ENCODE measurements around the gene NOS3.
"Not testable (repeated sequence)": the region's sequence is repeated elsewhere in the genome, so short reads cannot be mapped to it uniquely, and the experiment has no call there.

NOS3 gene

DNA sequence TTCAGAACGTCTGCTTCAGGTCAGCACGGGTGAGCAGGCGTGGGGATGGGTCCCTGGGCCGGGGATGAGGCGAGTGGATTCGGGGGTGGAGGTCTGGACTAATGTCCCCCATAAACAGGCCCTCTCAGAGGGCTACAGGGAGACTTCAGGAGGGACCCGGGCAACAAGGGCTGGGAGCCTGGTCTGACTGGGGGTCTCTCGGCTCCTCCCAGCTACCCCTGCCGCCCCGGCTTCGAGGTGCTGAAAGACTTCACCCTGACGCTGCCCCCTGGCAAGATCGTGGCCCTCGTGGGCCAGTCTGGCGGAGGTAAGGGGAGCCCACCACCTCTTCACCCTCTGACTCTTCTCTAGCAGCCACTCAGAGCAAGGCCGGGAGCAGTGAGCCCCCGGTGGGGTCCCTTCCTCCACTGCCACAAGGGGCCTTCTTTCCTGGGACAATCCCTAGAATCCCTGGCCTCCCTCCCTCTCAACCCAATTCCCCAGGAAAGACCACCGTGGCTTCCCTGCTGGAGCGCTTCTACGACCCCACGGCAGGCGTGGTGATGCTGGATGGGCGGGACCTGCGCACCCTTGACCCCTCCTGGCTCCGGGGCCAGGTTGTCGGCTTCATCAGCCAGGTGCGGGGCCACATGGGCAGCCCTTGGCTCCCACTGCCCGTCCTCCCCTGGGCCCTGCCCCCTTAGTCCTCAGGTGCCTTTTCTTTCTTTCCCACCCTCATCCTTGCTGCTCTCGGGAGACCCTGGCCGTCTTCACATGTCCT is 50.0 kb downstream of the NOS3 start:
- no peak for DNase-seq

DNA sequence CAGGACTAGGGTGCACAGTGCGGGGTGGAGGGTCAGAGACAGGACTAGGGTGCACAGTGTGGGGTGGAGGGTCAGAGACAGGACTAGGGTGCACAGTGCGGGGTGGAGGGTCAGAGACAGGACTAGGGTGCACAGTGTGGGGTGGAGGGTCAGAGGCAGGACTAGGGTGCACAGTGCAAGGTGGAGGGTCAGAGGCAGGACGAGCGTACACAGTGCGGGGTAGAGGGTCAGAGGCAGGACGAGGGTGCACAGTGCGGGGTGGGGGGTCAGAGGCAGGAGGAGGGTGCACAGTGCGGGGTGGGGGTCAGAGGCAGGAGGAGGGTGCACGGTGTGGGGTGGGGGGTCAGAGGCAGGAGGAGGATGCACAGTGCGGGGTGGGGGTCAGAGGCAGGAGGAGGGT is 52.6 kb downstream of the NOS3 start:
- DNase-seq, result not testable (repeated sequence)

DNA sequence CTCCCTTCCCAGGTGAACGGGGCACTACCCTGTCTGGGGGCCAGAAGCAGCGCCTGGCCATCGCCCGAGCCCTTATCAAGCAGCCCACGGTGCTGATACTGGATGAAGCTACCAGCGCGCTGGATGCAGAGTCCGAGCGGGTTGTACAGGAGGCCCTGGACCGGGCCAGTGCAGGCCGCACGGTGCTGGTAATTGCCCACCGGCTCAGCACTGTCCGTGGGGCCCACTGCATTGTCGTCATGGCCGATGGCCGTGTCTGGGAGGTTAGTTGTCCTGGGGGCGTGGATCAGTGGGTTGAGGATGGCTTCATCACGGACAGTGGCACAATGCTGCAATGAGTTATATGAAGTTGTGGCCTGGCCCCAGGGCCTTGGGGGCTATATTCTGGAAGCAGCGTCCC is 53.1 kb downstream of the NOS3 start:
- DNase-seq, result no peak

GRCh38 chr7:151045262-151045661 is 54.4 kb downstream of the NOS3 start:
- no peak for DNase-seq

DNA sequence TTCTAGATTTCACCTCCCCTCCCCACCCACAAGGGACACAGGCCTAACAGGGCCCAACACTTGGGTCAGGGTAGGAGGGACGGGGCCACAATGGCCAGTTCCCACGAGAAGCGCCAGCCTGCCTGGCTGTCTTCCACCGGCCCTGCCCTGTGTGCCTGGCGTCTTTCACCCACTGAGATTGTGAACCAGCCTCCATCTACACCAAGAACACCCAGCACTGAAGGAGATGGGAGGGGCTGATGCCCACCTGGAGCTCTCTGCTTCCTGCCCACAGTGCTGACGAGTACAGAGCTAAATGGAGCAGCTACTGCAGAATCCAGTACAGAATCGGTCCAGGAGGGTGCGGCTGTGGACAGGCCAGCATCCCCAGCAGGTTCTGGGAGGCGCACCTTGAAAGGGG is 55.1 kb downstream of the NOS3 start:
- DNase-seq, result no peak

DNA sequence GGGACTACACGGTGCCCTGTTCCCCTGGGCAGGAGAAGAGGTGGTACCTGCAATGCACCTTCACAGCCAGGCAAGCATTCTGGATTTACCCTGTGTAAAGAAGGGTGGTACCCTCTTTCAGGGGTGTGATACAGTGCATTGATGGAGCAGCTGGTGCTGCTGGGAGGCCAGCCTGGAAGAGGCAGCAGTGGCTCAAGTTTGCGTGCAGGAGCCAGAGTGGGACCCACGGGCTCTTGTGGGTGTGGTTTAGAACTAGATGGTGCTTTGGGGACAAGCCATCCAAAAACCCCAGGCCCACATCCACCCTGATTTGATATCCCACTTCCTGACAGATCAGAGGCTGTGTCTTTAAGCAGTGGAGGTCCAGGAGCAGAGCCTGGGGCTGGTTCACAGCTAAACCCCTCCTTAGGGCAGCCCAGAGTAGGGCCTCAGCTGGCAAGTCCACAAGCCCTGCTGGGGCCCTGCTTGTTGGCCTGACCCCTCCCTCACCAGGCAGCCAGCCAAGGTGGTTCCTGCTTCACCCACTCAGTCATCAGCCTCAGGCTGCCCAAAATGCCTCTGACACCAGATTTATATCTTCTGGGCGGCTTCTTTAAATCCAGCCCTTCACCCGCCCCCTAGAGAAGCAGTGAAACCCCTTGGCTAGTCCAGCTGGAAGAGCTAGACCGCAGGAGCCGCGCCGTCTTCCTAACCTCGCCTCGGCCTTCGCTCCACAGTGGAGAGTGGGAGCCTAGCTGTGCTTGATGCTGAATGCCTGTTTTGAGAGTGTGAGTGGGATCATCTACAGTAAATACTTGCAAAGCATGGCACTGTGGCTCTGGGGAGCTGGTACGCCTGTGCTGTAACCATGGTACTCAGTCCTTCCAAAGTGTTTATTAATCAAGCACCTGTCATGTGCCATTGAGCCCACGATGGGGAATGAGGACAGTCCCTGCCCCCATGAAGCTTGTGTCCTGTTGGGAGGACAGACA is 56.1 kb downstream of the NOS3 start:
- DNase-seq, result peak; percentile 33

GRCh38 chr7:151047976-151048815 is 57.4 kb downstream of the NOS3 start, which contains the start of gene ASIC3:
Gene ASIC3, plus strand, starts transcription at chr7:151048531. Its CDS starts 355 bp downstream, at chr7:151048886.
- no peak for DNase-seq

DNA sequence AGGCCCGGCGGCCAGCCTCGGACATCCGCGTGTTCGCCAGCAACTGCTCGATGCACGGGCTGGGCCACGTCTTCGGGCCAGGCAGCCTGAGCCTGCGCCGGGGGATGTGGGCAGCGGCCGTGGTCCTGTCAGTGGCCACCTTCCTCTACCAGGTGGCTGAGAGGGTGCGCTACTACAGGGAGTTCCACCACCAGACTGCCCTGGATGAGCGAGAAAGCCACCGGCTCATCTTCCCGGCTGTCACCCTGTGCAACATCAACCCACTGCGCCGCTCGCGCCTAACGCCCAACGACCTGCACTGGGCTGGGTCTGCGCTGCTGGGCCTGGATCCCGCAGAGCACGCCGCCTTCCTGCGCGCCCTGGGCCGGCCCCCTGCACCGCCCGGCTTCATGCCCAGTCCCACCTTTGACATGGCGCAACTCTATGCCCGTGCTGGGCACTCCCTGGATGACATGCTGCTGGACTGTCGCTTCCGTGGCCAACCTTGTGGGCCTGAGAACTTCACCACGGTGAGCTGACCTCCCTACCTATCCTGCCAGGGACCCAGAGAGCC is 58.2 kb downstream of the NOS3 start:
- no peak for DNase-seq

GRCh38 chr7:151051108-151051507 is 60.3 kb downstream of the NOS3 start:
- no peak for DNase-seq

DNA sequence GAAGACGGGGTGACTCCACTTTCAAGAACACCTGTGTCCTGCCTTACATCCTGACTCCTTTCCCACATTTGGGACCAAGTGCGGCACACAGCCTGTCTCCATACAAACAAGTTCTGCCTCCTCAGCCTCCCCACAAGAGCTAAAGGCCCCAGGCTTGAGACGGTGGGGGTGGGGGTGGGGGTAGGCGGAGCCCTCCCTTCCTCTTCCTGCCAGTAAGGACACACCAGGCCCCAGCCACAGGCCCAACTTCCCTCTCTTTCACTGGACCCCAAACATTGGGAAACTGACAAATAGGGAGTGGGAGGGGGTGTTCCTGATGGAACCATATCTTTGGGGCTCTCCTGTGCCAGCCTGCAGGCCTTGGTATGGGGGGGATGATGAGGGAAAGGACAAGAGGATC is 62.3 kb downstream of the NOS3 start:
- no peak for DNase-seq

DNA sequence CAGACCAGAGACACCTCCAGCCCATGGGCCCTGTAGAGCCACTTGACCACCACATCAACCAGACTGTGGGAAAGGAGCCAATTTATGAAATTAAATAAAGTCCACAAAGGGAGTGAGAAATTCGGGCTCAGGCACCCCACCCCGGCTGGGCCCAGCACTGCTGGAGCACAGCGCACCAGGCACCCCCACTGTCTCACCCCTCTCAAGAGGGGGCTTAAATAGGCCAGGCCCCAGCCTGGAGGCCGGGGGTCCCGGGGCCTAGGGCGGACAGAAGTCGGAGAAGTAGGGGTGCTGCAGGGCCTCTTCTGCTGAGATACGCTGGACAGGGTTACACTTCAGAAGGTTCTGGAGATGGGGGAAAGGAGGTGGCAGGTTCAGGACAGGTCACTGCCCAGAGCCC is 62.9 kb downstream of the NOS3 start:
- no peak for DNase-seq

DNA sequence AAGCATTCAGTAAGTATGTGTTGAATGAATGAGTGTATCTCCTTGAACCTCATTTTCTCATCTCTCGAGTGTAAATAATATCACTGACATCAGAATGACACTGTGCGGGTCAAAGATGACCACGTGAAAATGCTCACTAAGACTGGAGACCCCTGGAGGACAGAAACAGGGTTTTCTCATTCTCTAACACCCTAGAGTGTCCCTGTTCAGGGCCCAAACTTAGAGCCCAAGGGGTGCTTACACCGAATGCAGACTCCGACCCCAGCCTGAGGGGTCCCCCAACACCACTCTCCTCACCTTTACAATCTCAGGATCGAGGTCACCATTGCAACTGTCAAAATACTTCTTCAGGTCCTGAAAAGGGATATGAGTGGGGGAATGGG is 65.5 kb downstream of the NOS3 start:
- DNase-seq, result no peak

DNA sequence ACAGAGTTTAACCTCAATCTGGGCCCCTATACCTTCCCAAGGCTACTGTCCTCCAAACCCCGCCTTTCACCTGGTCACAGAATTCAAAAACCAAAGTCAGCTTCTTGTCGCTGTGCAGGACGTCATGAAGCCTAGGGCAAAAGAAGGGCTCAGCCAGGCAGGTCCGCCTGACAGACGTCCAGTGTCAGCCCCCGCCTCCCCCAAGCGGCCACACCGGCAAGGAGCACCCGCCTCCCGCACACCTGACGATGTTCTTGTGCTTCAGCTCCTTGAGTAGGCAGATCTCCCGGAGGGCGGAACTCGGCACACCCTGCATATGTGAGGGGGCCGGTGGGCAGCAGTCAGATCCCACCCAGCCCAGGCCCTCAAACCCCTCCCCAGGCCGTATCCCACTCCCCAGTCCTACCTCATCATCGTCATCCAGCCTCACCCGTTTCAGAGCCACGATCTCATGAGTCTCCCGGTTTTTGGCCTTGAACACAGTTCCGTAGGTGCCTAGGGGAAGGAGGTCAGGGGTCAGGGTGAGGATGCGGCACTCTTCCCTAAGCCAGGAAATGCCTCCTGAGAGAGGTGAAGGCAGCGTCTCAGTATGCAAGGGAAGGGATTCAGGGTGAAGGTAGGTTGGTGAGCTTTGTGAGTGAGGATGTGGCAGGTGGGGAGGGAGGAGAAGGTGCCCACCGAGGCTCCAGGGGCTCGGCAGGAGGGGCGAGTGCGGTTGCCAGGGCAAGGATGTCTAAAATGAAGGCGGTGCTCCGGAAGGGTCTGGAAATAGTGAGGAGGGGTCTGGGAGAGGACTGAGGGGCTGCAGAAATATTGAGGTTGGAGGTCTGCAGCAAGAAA is 66.1 kb downstream of the NOS3 start:
- DNase-seq, result no peak

DNA sequence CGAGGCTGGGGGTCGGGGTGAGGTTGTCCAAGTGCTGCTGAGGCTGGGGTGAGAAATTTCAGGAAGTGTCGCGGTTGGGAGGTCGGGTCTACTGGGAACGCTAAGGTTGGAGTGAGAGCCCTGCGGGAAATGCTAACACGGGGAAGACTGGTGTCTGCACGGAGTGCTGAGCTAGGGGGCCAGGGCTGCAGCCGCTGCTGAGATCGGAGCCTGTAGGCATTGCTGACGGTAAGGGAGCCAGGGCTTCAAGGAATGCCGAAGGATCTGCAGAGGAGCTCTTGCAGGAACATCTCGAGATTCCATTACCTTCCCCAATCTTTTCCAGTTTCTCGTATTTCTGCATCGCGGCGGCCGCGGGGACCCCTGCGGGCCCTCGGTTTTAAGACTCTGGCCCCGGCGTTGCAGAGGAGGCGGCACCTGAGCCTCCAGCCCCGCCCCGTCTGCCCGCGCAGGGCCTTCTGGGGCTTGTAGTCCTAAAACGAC is 66.7 kb downstream of the NOS3 start, which contains the start of gene CDK5:
CDK5 (minus strand) TSS at position 392 of the 483 bp plus-strand sequence; CDS start at position 343, 49 bp downstream.
- DNase-seq, result no peak

DNA sequence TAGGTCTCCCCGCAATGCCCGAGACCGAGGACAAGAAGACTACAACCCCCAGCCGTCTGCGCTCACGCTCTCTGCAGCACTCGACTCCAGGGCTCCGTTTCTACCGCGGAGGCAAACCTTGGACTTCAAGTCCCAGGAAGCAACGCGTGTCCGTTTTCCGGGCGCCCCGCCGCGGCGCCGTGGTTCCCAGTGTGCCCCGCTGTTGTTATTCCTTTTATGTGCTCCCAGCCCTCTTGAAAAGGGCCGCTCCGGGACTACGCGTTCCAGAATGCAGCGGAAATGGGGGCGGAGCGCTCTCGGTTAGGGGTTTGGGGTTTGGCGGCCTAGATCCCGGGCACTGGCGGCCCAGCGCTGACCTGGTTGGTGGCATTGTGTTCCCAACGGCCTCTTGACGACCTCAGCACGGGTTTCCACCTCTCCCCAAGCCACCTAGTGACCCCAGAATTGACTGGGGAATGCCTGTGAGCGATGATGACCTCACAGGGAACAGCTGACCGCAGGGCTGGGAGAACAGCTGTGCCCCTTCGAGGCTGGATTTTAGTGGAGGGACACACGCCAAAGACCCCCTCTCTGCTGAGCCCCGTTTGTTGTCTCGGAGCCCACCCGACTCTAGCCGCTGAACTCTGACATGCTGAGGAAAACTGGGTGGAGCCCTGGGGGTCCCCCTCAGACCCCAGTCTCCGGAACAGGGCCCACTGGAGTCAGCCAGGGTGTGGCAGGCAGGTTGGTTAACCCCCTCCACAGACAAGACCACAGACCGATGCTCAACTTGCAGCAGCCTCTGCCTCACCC is 67.4 kb downstream of the NOS3 start:
- peak; percentile 98 for DNase-seq

DNA sequence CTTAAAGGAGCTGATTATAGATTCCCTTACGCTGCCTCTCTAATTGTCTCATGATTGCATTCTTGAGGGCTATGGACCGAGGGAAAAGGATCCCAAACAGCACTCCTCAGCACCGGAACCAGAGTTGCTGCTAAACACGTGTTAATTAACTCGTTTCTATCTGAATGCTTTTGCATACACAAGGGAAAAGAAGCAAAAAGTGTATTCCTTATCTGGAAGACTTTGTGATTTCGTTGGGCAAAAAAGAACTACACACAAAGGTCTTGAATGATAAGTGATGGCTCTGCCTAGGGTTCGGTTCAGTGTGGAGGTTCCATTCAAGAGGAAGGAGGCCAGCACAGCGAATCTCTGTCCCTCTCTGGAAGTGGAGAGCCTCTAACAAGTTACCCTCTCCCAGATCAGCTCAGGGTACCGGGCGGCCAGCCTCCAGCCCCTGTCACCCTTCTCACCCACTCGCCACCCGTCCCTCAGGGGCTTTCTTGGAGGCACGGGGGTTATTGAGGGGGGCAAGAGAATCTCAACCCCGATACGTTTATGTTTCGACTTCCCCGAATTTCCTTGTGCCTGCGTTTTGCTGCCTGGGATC is 68.1 kb downstream of the NOS3 start:
- peak; percentile 51 for DNase-seq

- no peak for DNase-seq
Measured at GRCh38 chr7:151059367-151060112, 68.7 kb downstream of the NOS3 start, which contains the start of gene SLC4A2. Gene SLC4A2, plus strand, starts transcription at chr7:151059589. Its CDS starts 2,399 bp downstream, at chr7:151061988.

GRCh38 chr7:151060113-151060415 is 69.2 kb downstream of the NOS3 start:
- no peak for DNase-seq

DNA sequence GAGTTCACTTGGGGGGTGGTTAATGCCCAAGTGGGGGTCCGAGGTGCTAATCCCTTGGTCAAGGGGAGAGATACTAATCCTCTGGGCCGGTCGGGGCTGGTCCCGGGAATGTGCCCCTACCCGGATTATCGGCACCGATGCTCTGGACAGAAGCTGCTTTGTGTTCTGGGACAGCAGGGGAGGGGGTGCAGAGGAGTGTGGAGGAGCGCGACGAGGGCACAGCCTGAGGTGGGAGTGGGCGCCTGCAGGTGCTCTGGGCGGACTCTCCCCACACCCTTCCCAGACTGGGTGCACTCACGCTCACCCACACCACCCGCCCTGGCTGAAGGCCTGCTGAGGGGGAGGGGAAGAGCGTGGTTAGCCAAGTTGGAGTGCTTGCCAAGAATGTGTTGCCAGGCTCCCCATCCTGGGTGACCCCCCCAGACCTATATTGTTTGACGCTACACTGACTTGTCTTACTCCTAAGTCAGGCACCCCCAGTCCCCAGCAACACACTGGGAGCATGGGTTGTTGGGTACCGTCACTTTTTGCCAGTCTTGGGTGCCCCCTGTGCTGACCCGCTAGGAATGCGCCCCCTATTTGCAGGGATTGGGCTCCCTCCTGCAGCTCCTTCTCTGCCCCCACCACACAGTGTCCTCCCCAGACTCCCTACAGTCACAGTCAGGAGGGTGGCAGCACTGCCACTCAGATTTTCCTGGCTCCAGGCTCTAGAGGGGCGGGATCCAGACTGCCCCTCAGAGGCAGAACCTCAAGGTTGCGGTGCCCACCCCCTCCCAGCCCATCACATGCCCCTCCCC is 69.8 kb downstream of the NOS3 start:
- DNase-seq, result no peak
